ENCODE measurements around the gene RERE.
A peak's percentile ranks its signal among the peaks of the same experiment; 100 is the strongest.

RERE gene

GRCh38 chr1:8497210-8497819 is 320.1 kb downstream of the RERE start:
- no peak for DNase-seq
- intact Hi-C loops (cut with DNase I), result no loop called here

GRCh38 chr1:8496473-8496872 is 321.0 kb downstream of the RERE start:
- intact Hi-C loops (cut with DNase I), result no loop called here
- DNase-seq, result no peak

- no peak for DNase-seq
- intact Hi-C loops (cut with DNase I), result no loop called here
These were observed 321.5 kb downstream of the RERE start for GRCh38 chr1:8495928-8496401.

GRCh38 chr1:8494681-8495080 is 322.8 kb downstream of the RERE start:
- intact Hi-C loops (cut with DNase I), result no loop called here
- DNase-seq, result no peak

- DNase-seq, result no peak
- intact Hi-C loops (cut with DNase I), result no loop called here
These were observed 323.4 kb downstream of the RERE start for GRCh38 chr1:8493916-8494540.

- no peak for DNase-seq
- intact Hi-C loops (cut with DNase I), result no loop called here
These were observed 330.2 kb downstream of the RERE start for GRCh38 chr1:8487249-8487648.

GRCh38 chr1:8486047-8486446 is 331.4 kb downstream of the RERE start:
- DNase-seq, result no peak
- intact Hi-C loops (cut with DNase I), result no loop called here

GRCh38 chr1:8483586-8483985 is 333.9 kb downstream of the RERE start:
- no peak for DNase-seq
- intact Hi-C loops (cut with DNase I), result no loop called here

GRCh38 chr1:8482979-8483381 is 334.5 kb downstream of the RERE start:
- DNase-seq, result no peak
- intact Hi-C loops (cut with DNase I), result no loop called here

- DNase-seq, result no peak
- intact Hi-C loops (cut with DNase I), result no loop called here
These were observed 335.6 kb downstream of the RERE start for GRCh38 chr1:8481650-8482380.

GRCh38 chr1:8478566-8478965 is 338.9 kb downstream of the RERE start:
- DNase-seq, result no peak
- intact Hi-C loops (cut with DNase I), result no loop called here

- no peak for DNase-seq
- intact Hi-C loops (cut with DNase I), result no loop called here
These were observed 339.5 kb downstream of the RERE start for GRCh38 chr1:8477983-8478362.

- DNase-seq, result no peak
- intact Hi-C loops (cut with DNase I), result no loop called here
These were observed 340.1 kb downstream of the RERE start for GRCh38 chr1:8477166-8477982.

- intact Hi-C loops (cut with DNase I), result no loop called here
These were observed 341.4 kb downstream of the RERE start for GRCh38 chr1:8476006-8476405.

GRCh38 chr1:8474369-8474768 is 343.1 kb downstream of the RERE start:
- DNase-seq, result no peak
- intact Hi-C loops (cut with DNase I), result no loop called here

More at GRCh38 chr1:8476006-8476405, 341.4 kb downstream of the RERE start:
- peak in 1 of 42 donors; percentile 40 for DNase-seq

GRCh38 chr1:8473891-8474300 is 343.5 kb downstream of the RERE start:
- DNase-seq, result no peak
- intact Hi-C loops (cut with DNase I), result no loop called here

- DNase-seq, result no peak
- intact Hi-C loops (cut with DNase I), result no loop called here
These were observed 344.1 kb downstream of the RERE start for GRCh38 chr1:8473121-8473875.

- peak in 18 of 42 donors; percentile 27 to 82 (median 48) for DNase-seq
- intact Hi-C loops (cut with DNase I), result no loop called here
These were observed 344.8 kb downstream of the RERE start for GRCh38 chr1:8472668-8473067.

- DNase-seq, result peak in 1 of 42 donors; percentile 17
- intact Hi-C loops (cut with DNase I), result no loop called here
These were observed 346.0 kb downstream of the RERE start for GRCh38 chr1:8471451-8471850.

Measured in head of caudate nucleus (tissue), 42 donors.